Tibial artery (tissue), 4 donors: ENCODE results near the gene PKP1.

Source experiments
- DNase-seq, 2 donors: peaks; one replicate each; pipeline ENCODE4 v3.0.0-alpha.2; 2019
- H3K27ac ChIP-seq, 2 donors: fragments of 200-600 bp; sonication (generic) in 1 of 2; 1 replicate in 1 of 2; 2 replicates in 1 of 2; pipeline ENCODE4 v1.5.1; 2018 to 2019; ENCODE audit warnings: mild to moderate bottlenecking in 1 of 2
- H3K27me3 ChIP-seq, 2 donors: fragments of 200-600 bp; sonication (generic) in 1 of 2; one replicate each; pipeline versions ENCODE4 v1.5.1 to v1.6.0; 2016 to 2019
- H3K36me3 ChIP-seq, 3 donors: fragments of 200-600 bp; sonication (generic) in 2 of 3; one replicate each; pipeline ENCODE4 v1.5.1; 2016 to 2019; ENCODE audit warnings: mild to moderate bottlenecking in 2 of 3
- H3K4me1 ChIP-seq, 4 donors: fragments of 200-600 bp; sonication (generic) in 2 of 4; 1 replicate in 3 of 4; 2 replicates in 1 of 4; pipeline ENCODE4 v1.5.1; 2016 to 2019
- H3K4me3 ChIP-seq, 2 donors: fragments of 200-600 bp; sonication (generic) in 1 of 2; 1 replicate in 1 of 2; 2 replicates in 1 of 2; pipeline ENCODE4 v1.5.1; 2018 to 2019; ENCODE audit warnings: mild to moderate bottlenecking in 2 of 2
- H3K9me3 ChIP-seq, 3 donors: fragments of 200-600 bp; sonication (generic) in 1 of 3; one replicate each; pipeline ENCODE4 v1.5.1; 2016 to 2019
- CTCF ChIP-seq, 2 experiments: fragments of 200-600 bp in 1 of 2; fragments of 450-650 bp in 1 of 2; IDR thresholded peaks; one replicate each; pipeline ENCODE4 v1.5.1; 2017 to 2019; ENCODE audit warnings: antibody characterized with exemption in 2 of 2, mild to moderate bottlenecking in 1 of 2, moderate library complexity in 1 of 2
- intact Hi-C: fragments of 100-400 bp; cut with DNase I; formaldehyde crosslinking; loops from one replicate; pipeline ENCODE4 v1.15.0; 2023; ENCODE audit warnings: low total_unique reads

Gene PKP1

GRCh38 chr1:201349092-201349491, 65.8 kb downstream of the PKP1 start:
- no peak for TF ChIP-seq CTCF (IDR thresholded peaks at IDR 0.05)

DNA sequence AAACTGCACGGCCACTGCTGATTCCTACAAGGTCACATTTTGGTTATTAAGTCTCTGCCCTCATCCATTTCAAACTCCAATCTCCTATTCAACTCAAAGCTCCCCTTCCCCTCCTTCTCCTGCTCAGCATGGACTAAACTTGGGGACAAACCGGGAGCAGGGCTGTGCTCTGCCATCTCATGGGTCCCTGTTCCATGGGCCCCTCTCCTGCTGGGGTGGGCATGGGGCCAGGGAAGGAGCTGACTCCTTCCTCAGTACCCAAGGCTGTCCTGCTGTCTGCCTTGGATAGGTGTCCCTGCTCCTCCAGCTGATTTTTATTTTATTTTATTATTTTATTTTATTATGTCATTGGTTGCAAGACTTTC, 67.0 kb downstream of the PKP1 start:
- DNase-seq = no peak
- intact Hi-C loops = no loop called here
- Histone ChIP-seq H3K4me3 (no peak overlapping the region), H3K27ac (no peak overlapping the region), H3K27me3 (peaks cover 0 to 44% of the 10 kb centered on the region in 2 donors), H3K4me1 (no peaks in the 10 kb centered on the region), H3K36me3 (no peaks in the 10 kb centered on the region), H3K9me3 (no peaks in the 10 kb centered on the region)
- no peak for TF ChIP-seq CTCF (IDR thresholded peaks at IDR 0.05)

More at GRCh38 chr1:201349092-201349491, 65.8 kb downstream of the PKP1 start:
- peaks cover 0 to 47% of the 10 kb centered on the region in 2 donors for H3K27me3 ChIP-seq
- DNase-seq = no peak
- H3K27ac ChIP-seq = no peak overlapping the region
- H3K9me3 ChIP-seq = no peaks in the 10 kb centered on the region
- intact Hi-C loops = no loop called here
- H3K36me3 ChIP-seq = no peaks in the 10 kb centered on the region
- H3K4me1 ChIP-seq = no peaks in the 10 kb centered on the region
- H3K4me3 ChIP-seq = no peak overlapping the region

GRCh38 chr1:201350884-201351283, 67.6 kb downstream of the PKP1 start:
- Histone ChIP-seq H3K9me3 (no peaks in the 10 kb centered on the region), H3K27me3 (peaks cover 0 to 44% of the 10 kb centered on the region in 2 donors), H3K36me3 (no peaks in the 10 kb centered on the region), H3K4me1 (no peaks in the 10 kb centered on the region), H3K4me3 (no peak overlapping the region), H3K27ac (no peak overlapping the region)
- DNase-seq = no peak
- intact Hi-C loops = no loop called here
- no peak for TF ChIP-seq CTCF (IDR thresholded peaks at IDR 0.05)

- Histone ChIP-seq H3K9me3 (no peaks in the 10 kb centered on the region), H3K27me3 (peaks cover 0 to 43% of the 10 kb centered on the region in 2 donors), H3K4me3 (no peak overlapping the region), H3K4me1 (no peaks in the 10 kb centered on the region), H3K27ac (no peak overlapping the region), H3K36me3 (no peaks in the 10 kb centered on the region)
- intact Hi-C loops = no loop called here
- no peak for TF ChIP-seq CTCF (IDR thresholded peaks at IDR 0.05)
- no peak for DNase-seq
Observed at GRCh38 chr1:201351617-201352016, 68.3 kb downstream of the PKP1 start.

GRCh38 chr1:201353186-201353940, 70.1 kb downstream of the PKP1 start:
- no peaks in the 10 kb centered on the region for H3K9me3 ChIP-seq
- H3K27me3 ChIP-seq = peaks cover 0 to 42% of the 10 kb centered on the region in 2 donors
- no peaks in the 10 kb centered on the region for H3K36me3 ChIP-seq
- no peak overlapping the region for H3K4me3 ChIP-seq
- no peak overlapping the region for H3K27ac ChIP-seq
- TF ChIP-seq CTCF (IDR thresholded peaks at IDR 0.05) = no peak
- H3K4me1 ChIP-seq = no peaks in the 10 kb centered on the region
- intact Hi-C loops = no loop called here
- DNase-seq = no peak
